T follicular helper cell (primary cell): ENCODE measurements around the gene RAPSN.

ENCODE experiments used
- DNase-seq: peaks from one replicate; pipeline ENCODE4 v3.0.0-alpha.2; 2020; ENCODE audit warnings: low read depth

The RAPSN gene

GRCh38 chr11:47466201-47466600, 17.3 kb upstream of the RAPSN start:
- DNase-seq, result no peak

- DNase-seq, result no peak
These were observed 15.5 kb upstream of the RAPSN start for GRCh38 chr11:47464483-47464882.

GRCh38 chr11:47461876-47462275, 12.9 kb upstream of the RAPSN start:
- DNase-seq, result no peak

- no peak for DNase-seq
These were observed 11.8 kb upstream of the RAPSN start for GRCh38 chr11:47460571-47461235.

GRCh38 chr11:47454258-47454671, 5.3 kb upstream of the RAPSN start:
- DNase-seq, result peak; percentile 57

GRCh38 chr11:47453365-47453764, 4.4 kb upstream of the RAPSN start:
- no peak for DNase-seq

GRCh38 chr11:47451990-47452389, 3.1 kb upstream of the RAPSN start:
- DNase-seq, result no peak

- DNase-seq, result no peak
These were observed 2.5 kb upstream of the RAPSN start for GRCh38 chr11:47451436-47451835.

- DNase-seq, result no peak
These were observed 605 bp upstream of the RAPSN start for GRCh38 chr11:47449541-47449940.

GRCh38 chr11:47447906-47448305, 1.0 kb downstream of the RAPSN start:
- no peak for DNase-seq

GRCh38 chr11:47446833-47447232, 2.1 kb downstream of the RAPSN start:
- DNase-seq, result no peak

- no peak for DNase-seq
These were observed 3.1 kb downstream of the RAPSN start for GRCh38 chr11:47445840-47446239.

GRCh38 chr11:47443817-47444216, 5.1 kb downstream of the RAPSN start:
- DNase-seq, result no peak

GRCh38 chr11:47443028-47443700, 5.8 kb downstream of the RAPSN start:
- DNase-seq, result no peak

- DNase-seq, result no peak
These were observed 6.4 kb downstream of the RAPSN start for GRCh38 chr11:47442514-47442913.

- DNase-seq, result no peak
These were observed 7.5 kb downstream of the RAPSN start for GRCh38 chr11:47441421-47441820.

- no peak for DNase-seq
These were observed 8.9 kb downstream of the RAPSN start for GRCh38 chr11:47440054-47440476.

GRCh38 chr11:47438721-47439120, 10.2 kb downstream of the RAPSN start:
- no peak for DNase-seq

GRCh38 chr11:47437746-47438418, 11.1 kb downstream of the RAPSN start:
- DNase-seq, result no peak

- no peak for DNase-seq
These were observed 11.7 kb downstream of the RAPSN start for GRCh38 chr11:47437218-47437745.

GRCh38 chr11:47436726-47437125, 12.2 kb downstream of the RAPSN start:
- DNase-seq, result no peak

GRCh38 chr11:47435687-47436086, 13.2 kb downstream of the RAPSN start:
- DNase-seq, result no peak
